ENCODE results near the gene IGF2BP3.

The IGF2BP3 gene

GRCh38 chr7:23261843-23262452 is 208.3 kb downstream of the IGF2BP3 start:
- DNase-seq (ENCODE audit: low spot score), result peak; percentile 78

DNA sequence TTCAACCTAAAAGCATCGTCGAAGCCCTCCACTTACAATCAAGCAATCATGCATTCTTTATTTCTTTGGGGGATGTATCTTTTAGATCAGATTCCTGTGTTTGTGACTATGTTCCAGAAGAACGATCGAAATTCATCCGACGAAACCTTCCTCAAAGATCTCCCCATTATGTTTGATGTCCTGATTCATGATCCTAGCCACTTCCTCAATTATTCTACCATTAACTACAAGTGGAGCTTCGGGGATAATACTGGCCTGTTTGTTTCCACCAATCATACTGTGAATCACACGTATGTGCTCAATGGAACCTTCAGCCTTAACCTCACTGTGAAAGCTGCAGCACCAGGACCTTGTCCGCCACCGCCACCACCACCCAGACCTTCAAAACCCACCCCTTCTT is 209.9 kb downstream of the IGF2BP3 start:
- DNase-seq (ENCODE audit: low spot score), result no peak
